Brain microvascular endothelial cell (primary cell): ENCODE measurements around the gene SPATA33.
A peak's percentile ranks its signal among the peaks of the same experiment; 100 is the strongest.

Source experiments
- DNase-seq: peaks from one replicate; pipeline ENCODE4 v3.0.0-alpha.2; 2020
- H3K27ac ChIP-seq: fragments of 250-450 bp; sonication (Bioruptor Pico); 2 replicates; pipeline ENCODE4 v1.5.1; 2020; ENCODE audit warnings: mild to moderate bottlenecking, moderate library complexity
- H3K27me3 ChIP-seq: fragments of 250-450 bp; sonication (Bioruptor Pico); replicated peaks from 2 replicates; pipeline ENCODE4 v1.5.1; 2020; ENCODE audit warnings: mild to moderate bottlenecking
- H3K36me3 ChIP-seq: fragments of 250-450 bp; sonication (Bioruptor Pico); replicated peaks from 2 replicates; pipeline ENCODE4 v1.5.1; 2020; ENCODE audit warnings: mild to moderate bottlenecking
- H3K4me3 ChIP-seq: 2 replicates; pipeline ENCODE4 v1.5.1; 2011; ENCODE audit warnings: low read depth, mild to moderate bottlenecking, control low read depth, low read length, moderate library complexity
- CTCF ChIP-seq: IDR thresholded peaks from 2 replicates; pipeline ENCODE4 v1.5.1; 2011; ENCODE audit warnings: low read depth, mild to moderate bottlenecking, moderate library complexity, low read length, control low read depth, inconsistent platforms; ENCODE audit errors: missing control alignments
- in situ Hi-C: cut with HindIII; loops from 2 replicates; pipeline ENCODE4 v1.10.0; 2017; ENCODE audit warnings: low sequenced_read_pairs, low pct_ligation_motif_present

The SPATA33 gene

GRCh38 chr16:89621698-89622409 lies 35.8 kb upstream of the SPATA33 start:
- no peak overlapping the region for H3K27ac ChIP-seq
- no peaks in the 10 kb centered on the region for H3K27me3 ChIP-seq
- no peaks in the 10 kb centered on the region for H3K36me3 ChIP-seq
- in situ Hi-C loops: no loop called here
- H3K4me3 ChIP-seq: no peak overlapping the region
- no peak for TF ChIP-seq CTCF
- DNase-seq: no peak

GRCh38 chr16:89623511-89624261 lies 34.0 kb upstream of the SPATA33 start:
- Histone ChIP-seq H3K27me3 (no peaks in the 10 kb centered on the region), H3K4me3 (no peak overlapping the region), H3K27ac (no peak overlapping the region), H3K36me3 (no peaks in the 10 kb centered on the region)
- in situ Hi-C loops: no loop called here
- no peak for TF ChIP-seq CTCF
- DNase-seq: peak; percentile 16

GRCh38 chr16:89624777-89625761 lies 32.6 kb upstream of the SPATA33 start:
- Histone ChIP-seq H3K4me3 (no peak overlapping the region), H3K27me3 (no peaks in the 10 kb centered on the region), H3K27ac (no peak overlapping the region), H3K36me3 (no peaks in the 10 kb centered on the region)
- in situ Hi-C loops: no loop called here
- TF ChIP-seq CTCF: no peak
- no peak for DNase-seq

- DNase-seq: no peak
- in situ Hi-C loops: no loop called here
- no peak overlapping the region for H3K27ac ChIP-seq
Observed at GRCh38 chr16:89629827-89630610, 27.6 kb upstream of the SPATA33 start.

More at GRCh38 chr16:89629827-89630610, 27.6 kb upstream of the SPATA33 start:
- Histone ChIP-seq H3K36me3 (no peaks in the 10 kb centered on the region), H3K27me3 (no peaks in the 10 kb centered on the region), H3K4me3 (no peak overlapping the region)
- TF ChIP-seq CTCF: no peak
